ENCODE data around the gene RFX2.

- TF ChIP-seq POLR2A (IDR thresholded peaks at IDR 0.05): no peak
- no peak for TF ChIP-seq CTCF (IDR thresholded peaks at IDR 0.05)
Measured at GRCh38 chr19:5951338-5951861, 158.9 kb downstream of the RFX2 start.

Data from body of pancreas (tissue), 4 donors.